Right ventricle myocardium superior (tissue), 1 donor: ENCODE measurements around the gene CDKL1. TPM values are rescaled to one million over a fixed set of nuclear protein-coding genes. Genes with fewer than 3 reads are reported as not detected.
"Not testable (repeated sequence)": the region's sequence is repeated elsewhere in the genome, so short reads cannot be mapped to it uniquely, and the experiment has no call there.

Source experiments
- ATAC-seq: fragments of 200-7000 bp; cut with Tn5 transposase; one replicate; pipeline ENCODE4 v1.9.1; 2020; ENCODE audit warnings: mild to moderate bottlenecking; ENCODE audit not compliant: poor library complexity
- DNase-seq: peaks from one replicate; pipeline ENCODE4 v3.0.0-alpha.2; 2020
- intact Hi-C: fragments of 100-400 bp; cut with DNase I; formaldehyde crosslinking; loops from one replicate; pipeline ENCODE4 v1.11.2; 2022
- total RNA-seq: library from RNA; stranded (reverse); fragmentation: NEBNext Ultra II Directional; extraction: Animal tissue kit (Norgen Biotek cat#: 25700); gene quantifications from one replicate; pipeline ENCODE4 v1.2.1, GENCODE V29; 2021
- donor health status: DM: no; HTN: yes; CAD: no; lungs with severe emphysema.

Gene CDKL1
- total RNA-seq, 1 donor from 2014 or later = 1.4 TPM

GRCh38 chr14:50362764-50363713 is 33.6 kb downstream of the CDKL1 start:
- intact Hi-C loops = no loop called here

GRCh38 chr14:50361473-50362403 is 34.9 kb downstream of the CDKL1 start:
- ATAC-seq, intact Hi-C loops, DNase-seq: not testable (repeated sequence)

More at GRCh38 chr14:50362764-50363713, 33.6 kb downstream of the CDKL1 start:
- ATAC-seq (peak; percentile 55), DNase-seq (no peak)

GRCh38 chr14:50360851-50361250 is 35.8 kb downstream of the CDKL1 start:
- DNase-seq (no peak), ATAC-seq (no peak)
- intact Hi-C loops = no loop called here

- no peak for ATAC-seq
- no peak for DNase-seq
- intact Hi-C loops = no loop called here
Observed at GRCh38 chr14:50360093-50360492, 36.6 kb downstream of the CDKL1 start.

GRCh38 chr14:50359631-50360030 is 37.0 kb downstream of the CDKL1 start:
- DNase-seq (no peak), ATAC-seq (no peak)
- intact Hi-C loops = no loop called here

GRCh38 chr14:50357753-50358395 is 38.8 kb downstream of the CDKL1 start:
- ATAC-seq (no peak), DNase-seq (no peak)
- intact Hi-C loops = no loop called here

GRCh38 chr14:50357124-50357523 is 39.6 kb downstream of the CDKL1 start:
- no peak for DNase-seq
- intact Hi-C loops = no loop called here

GRCh38 chr14:50356283-50356682 is 40.4 kb downstream of the CDKL1 start:
- intact Hi-C loops, ATAC-seq: not testable (repeated sequence)

More at GRCh38 chr14:50357124-50357523, 39.6 kb downstream of the CDKL1 start:
- no peak for ATAC-seq

GRCh38 chr14:50355692-50356091 is 41.0 kb downstream of the CDKL1 start:
- intact Hi-C loops = no loop called here
- DNase-seq = no peak
- ATAC-seq = no peak

More at GRCh38 chr14:50356283-50356682, 40.4 kb downstream of the CDKL1 start:
- DNase-seq = not testable (repeated sequence)

GRCh38 chr14:50354527-50354926 is 42.2 kb downstream of the CDKL1 start:
- ATAC-seq = no peak
- DNase-seq = no peak
- intact Hi-C loops = no loop called here

- intact Hi-C loops = no loop called here
- no peak for ATAC-seq
- DNase-seq = no peak
Observed at GRCh38 chr14:50353126-50353525, 43.6 kb downstream of the CDKL1 start.

GRCh38 chr14:50352584-50352983 is 44.1 kb downstream of the CDKL1 start:
- intact Hi-C loops = no loop called here
- no peak for DNase-seq
- ATAC-seq = no peak

- intact Hi-C loops = no loop called here
- no peak for ATAC-seq
- DNase-seq = no peak
Observed at GRCh38 chr14:50350975-50351374, 45.7 kb downstream of the CDKL1 start.

GRCh38 chr14:50348933-50349332 is 47.7 kb downstream of the CDKL1 start:
- no peak for DNase-seq
- no peak for ATAC-seq
- intact Hi-C loops = no loop called here

- ATAC-seq (no peak), DNase-seq (no peak)
- intact Hi-C loops = no loop called here
Observed at GRCh38 chr14:50347521-50347920, 49.2 kb downstream of the CDKL1 start.

- ATAC-seq (no peak), DNase-seq (no peak)
- intact Hi-C loops = no loop called here
Observed at GRCh38 chr14:50345846-50346422, 50.7 kb downstream of the CDKL1 start.

GRCh38 chr14:50344876-50345563 is 51.7 kb downstream of the CDKL1 start:
- intact Hi-C loops = no loop called here
- ATAC-seq = no peak
- DNase-seq = no peak
